ENCODE measurements around the gene SIT1.

DNA sequence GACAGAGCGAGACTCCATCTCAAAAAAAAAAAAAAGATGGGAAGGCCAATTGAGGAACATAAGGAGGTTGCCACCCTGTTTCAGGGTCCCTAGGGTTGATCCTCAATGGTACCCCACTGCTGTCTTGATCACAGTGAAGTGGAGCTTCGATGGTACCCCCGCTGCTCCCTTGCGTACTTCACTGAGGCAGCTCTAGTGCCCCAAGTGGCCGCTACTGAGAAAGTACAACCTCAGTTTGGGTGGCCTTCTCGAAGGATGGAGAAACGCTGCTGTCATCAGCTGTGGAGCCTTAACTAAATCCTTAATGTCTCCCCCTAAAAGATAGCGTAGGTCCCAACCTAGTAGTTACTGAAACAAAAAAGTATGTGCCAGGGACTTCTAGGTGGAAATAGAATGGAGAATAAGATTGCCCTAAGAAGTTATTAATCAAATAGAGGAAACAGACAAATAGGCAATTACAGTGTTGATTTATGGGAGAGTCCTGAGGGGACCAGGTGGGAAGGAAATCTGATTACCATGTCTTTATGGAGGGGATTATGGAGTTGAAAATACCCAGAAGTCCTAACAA is 39.4 kb downstream of the SIT1 start:
- no peak for TF ChIP-seq EZH2 (IDR thresholded peaks at IDR 0.05; ENCODE audit: insufficient read depth, low read length)
- TF ChIP-seq, protein P1, sequence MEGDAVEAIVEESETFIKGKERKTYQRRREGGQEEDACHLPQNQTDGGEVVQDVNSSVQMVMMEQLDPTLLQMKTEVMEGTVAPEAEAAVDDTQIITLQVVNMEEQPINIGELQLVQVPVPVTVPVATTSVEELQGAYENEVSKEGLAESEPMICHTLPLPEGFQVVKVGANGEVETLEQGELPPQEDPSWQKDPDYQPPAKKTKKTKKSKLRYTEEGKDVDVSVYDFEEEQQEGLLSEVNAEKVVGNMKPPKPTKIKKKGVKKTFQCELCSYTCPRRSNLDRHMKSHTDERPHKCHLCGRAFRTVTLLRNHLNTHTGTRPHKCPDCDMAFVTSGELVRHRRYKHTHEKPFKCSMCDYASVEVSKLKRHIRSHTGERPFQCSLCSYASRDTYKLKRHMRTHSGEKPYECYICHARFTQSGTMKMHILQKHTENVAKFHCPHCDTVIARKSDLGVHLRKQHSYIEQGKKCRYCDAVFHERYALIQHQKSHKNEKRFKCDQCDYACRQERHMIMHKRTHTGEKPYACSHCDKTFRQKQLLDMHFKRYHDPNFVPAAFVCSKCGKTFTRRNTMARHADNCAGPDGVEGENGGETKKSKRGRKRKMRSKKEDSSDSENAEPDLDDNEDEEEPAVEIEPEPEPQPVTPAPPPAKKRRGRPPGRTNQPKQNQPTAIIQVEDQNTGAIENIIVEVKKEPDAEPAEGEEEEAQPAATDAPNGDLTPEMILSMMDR (IDR thresholded peaks at IDR 0.05; ENCODE audit: insufficient read depth, low read depth, low read length): peak; percentile 59

Measured in astrocyte (in vitro differentiated cells and primary cell).